ENCODE measurements around the gene IDH3G.

DNA sequence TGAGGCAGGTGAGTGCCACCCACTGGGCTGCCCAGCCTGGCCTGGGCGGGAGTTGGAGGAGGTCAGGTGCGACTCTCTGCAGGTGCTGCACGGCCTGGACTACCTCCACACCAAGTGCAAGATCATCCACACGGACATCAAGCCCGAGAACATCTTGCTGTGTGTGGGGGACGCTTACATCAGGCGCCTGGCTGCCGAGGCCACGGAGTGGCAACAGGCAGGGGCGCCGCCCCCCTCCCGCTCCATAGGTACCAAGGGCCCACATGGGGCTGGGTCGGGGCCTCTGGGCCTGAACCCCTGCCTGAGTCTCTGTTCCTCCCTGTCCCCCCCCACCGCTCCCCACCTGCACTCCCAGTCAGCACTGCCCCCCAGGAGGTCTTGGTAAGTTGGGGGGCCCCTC lies 11.3 kb downstream of the IDH3G start:
- TF ChIP-seq, protein P1, sequence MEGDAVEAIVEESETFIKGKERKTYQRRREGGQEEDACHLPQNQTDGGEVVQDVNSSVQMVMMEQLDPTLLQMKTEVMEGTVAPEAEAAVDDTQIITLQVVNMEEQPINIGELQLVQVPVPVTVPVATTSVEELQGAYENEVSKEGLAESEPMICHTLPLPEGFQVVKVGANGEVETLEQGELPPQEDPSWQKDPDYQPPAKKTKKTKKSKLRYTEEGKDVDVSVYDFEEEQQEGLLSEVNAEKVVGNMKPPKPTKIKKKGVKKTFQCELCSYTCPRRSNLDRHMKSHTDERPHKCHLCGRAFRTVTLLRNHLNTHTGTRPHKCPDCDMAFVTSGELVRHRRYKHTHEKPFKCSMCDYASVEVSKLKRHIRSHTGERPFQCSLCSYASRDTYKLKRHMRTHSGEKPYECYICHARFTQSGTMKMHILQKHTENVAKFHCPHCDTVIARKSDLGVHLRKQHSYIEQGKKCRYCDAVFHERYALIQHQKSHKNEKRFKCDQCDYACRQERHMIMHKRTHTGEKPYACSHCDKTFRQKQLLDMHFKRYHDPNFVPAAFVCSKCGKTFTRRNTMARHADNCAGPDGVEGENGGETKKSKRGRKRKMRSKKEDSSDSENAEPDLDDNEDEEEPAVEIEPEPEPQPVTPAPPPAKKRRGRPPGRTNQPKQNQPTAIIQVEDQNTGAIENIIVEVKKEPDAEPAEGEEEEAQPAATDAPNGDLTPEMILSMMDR (IDR thresholded peaks at IDR 0.05; ENCODE audit: insufficient read depth, low read depth, low read length) = no peak
- no peak for TF ChIP-seq EZH2 (IDR thresholded peaks at IDR 0.05; ENCODE audit: insufficient read depth, low read length)

Data from astrocyte (in vitro differentiated cells and primary cell).